ENCODE data around the gene LRRC8B. TPM values are rescaled to one million over a fixed set of nuclear protein-coding genes. Genes with fewer than 3 reads are reported as not detected.

LRRC8B gene
- total and polyA plus RNA-seq, 2 experiments from 2014 or later: 0.32 to 0.54 TPM

DNA sequence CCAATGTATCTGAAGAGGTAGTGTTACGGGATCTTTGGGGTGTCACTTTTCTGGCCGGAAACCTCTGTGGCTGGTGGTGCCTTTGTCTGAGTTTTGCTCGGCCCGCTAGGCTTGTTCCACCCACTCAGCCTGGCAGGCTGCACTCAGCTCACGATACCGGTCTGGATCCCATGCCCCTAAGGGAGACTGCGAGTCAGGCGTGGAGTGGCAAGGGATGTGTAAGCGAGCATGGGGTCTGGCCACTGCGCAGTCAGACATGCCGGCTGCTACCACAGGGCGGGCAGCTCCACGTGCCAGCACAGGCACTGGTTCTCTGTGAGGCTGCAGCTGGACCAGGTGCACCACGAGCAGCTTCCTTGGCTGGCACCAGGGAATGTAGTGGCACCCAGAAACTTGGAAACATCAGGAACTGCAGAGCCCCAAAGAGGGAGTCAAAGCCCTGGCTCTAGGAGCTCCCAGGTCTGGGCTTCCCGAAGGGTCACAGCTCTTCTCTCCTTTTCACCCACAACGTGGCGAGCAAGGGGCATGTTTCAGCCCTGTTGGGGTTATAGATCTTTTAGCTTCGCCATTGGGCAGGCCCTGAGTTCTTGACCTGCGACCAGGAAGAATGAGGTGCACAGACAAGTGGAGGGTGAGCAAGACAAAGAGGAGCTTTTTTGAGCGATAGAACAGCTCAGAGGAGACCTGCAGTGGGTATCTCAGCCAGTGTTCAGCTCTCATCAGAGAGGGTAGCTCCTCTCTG lies 84.5 kb downstream of the LRRC8B start:
- no peaks in the 10 kb centered on the region for H3K36me3 ChIP-seq (ENCODE audit: low read depth)
- peak overlapping the region; percentile 34; the same call in 1 of the 2 replicates for H3K27ac ChIP-seq
- no peaks in the 10 kb centered on the region for H3K27me3 ChIP-seq (replicated peaks; ENCODE audit: insufficient read depth)
- no peak for DNase-seq
- no peaks in the 10 kb centered on the region for H3K79me2 ChIP-seq (ENCODE audit: insufficient read depth)
- peaks cover 43% of the 10 kb centered on the region for H3F3A ChIP-seq (ENCODE audit: insufficient read depth)
- no peaks in the 10 kb centered on the region for H3K9me3 ChIP-seq (ENCODE audit: low read depth)
- peak overlapping the region; percentile 40 for H3K4me2 ChIP-seq (ENCODE audit: unreplicated experiment)
- no peak for TF ChIP-seq EZH2phosphoT487 (IDR thresholded peaks at IDR 0.05; ENCODE audit: insufficient read depth, low read depth)
- peaks cover 43% of the 10 kb centered on the region for H3K4me1 ChIP-seq (ENCODE audit: insufficient read depth)
- H4K20me1 ChIP-seq (ENCODE audit: insufficient read depth): no peaks in the 10 kb centered on the region
- WGBS, 2 experiments (ENCODE audit: low coverage in 1 of 2, low lambda C conversion rate in 2 of 2, missing lambda C conversion rate in 2 of 2): 88 to 89% methylated on average over 19 to 20 of the region's 20 CpGs
- no peak overlapping the region for H3K9ac ChIP-seq
- H3K4me3 ChIP-seq: 0 out of 2 replicates have a peak overlapping the region, but pooled peaks have one; percentile 17
- H3K9me2 ChIP-seq (ENCODE audit: insufficient read depth): no peaks in the 10 kb centered on the region
- in situ Hi-C loops (cut with MboI): no loop called here
- no peak overlapping the region for H2AFZ ChIP-seq

DNA sequence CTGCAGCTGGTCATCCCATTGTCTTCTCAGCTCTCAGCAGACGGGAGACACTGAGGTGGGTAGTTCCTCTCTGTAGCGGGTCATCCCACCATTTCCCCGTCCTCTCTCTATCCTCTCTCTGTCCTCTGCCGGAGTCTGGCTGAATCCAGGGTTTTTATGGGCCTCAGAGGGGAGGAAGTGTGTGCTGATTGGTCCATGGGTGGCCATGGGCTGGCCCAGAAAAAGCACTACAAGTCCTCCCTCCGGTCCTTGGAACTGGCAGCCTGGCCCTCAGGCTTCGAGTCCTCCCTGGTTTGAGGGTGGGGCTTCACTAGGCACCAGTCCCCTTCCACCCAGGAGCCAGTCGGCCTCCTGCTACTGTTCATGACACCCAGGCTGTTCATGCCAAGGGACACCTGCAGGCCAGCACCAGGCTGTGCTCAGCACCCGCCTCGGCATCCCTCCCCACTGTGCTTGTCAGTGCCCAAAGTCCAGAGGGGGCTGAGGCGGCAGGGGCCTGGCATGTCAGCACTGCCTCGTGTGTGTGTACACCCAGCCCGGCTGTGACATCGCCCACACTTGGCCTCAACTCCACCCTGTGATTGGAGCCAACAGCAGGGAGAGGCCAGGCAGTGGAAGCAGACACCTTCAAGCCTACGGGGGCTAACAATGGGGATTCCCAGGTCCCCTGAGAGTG lies 85.3 kb downstream of the LRRC8B start:
- Histone ChIP-seq H3K27me3 (replicated peaks; ENCODE audit: insufficient read depth) (no peaks in the 10 kb centered on the region), H3F3A (ENCODE audit: insufficient read depth) (peaks cover 36% of the 10 kb centered on the region), H2AFZ (no peak overlapping the region), H4K20me1 (ENCODE audit: insufficient read depth) (no peaks in the 10 kb centered on the region), H3K36me3 (ENCODE audit: low read depth) (no peaks in the 10 kb centered on the region), H3K79me2 (ENCODE audit: insufficient read depth) (no peaks in the 10 kb centered on the region), H3K9me3 (ENCODE audit: low read depth) (no peaks in the 10 kb centered on the region), H3K9me2 (ENCODE audit: insufficient read depth) (no peaks in the 10 kb centered on the region), H3K4me1 (ENCODE audit: insufficient read depth) (peaks cover 35% of the 10 kb centered on the region), H3K4me3 (no peak overlapping the region), H3K27ac (no peak overlapping the region), H3K4me2 (ENCODE audit: unreplicated experiment) (no peak overlapping the region), H3K9ac (no peak overlapping the region)
- TF ChIP-seq EZH2 (IDR thresholded peaks at IDR 0.05; ENCODE audit: insufficient read depth, poor library complexity, severe bottlenecking) (no peak), EZH2phosphoT487 (IDR thresholded peaks at IDR 0.05; ENCODE audit: insufficient read depth, low read depth) (no peak)
- WGBS, 2 experiments (ENCODE audit: low coverage in 1 of 2, low lambda C conversion rate in 2 of 2, missing lambda C conversion rate in 2 of 2): 71 to 73% methylated on average over 14 of the region's 14 CpGs
- no peak for DNase-seq
- in situ Hi-C loops (cut with MboI): no loop called here

DNA sequence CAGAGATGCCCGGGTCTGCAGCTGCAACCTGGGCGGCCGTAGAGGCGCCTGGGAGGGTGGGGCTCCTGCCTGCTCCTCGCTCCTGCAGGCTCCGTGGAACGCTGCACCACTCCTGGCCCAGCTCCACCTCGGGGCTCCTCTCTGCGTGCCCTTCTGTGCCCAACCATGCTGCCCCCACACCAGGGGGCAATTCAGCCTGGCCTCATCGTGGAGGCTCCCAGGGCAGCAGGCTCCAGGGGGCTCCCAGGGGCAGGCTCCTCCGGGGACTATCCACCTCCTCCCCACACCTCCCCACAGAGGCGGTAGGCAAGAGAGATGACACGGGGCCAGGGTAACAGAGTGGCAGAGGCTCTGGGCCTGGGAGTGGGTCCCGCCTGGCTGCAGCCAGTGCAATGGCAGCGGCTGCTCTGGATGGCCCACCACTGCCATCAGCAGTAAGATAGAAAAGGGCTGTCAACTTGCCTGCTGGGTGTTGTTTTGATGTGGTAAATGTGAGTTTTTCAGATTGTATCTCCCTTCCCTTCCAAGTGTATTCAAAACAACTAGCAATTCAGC lies 85.9 kb downstream of the LRRC8B start:
- 87 to 89% methylated on average over 15 of the region's 15 CpGs for WGBS, 2 experiments (ENCODE audit: low coverage in 1 of 2, low lambda C conversion rate in 2 of 2, missing lambda C conversion rate in 2 of 2)
- in situ Hi-C loops (cut with MboI): no loop called here
- peaks cover 29% of the 10 kb centered on the region for H3K4me1 ChIP-seq (ENCODE audit: insufficient read depth)
- H3K27me3 ChIP-seq (replicated peaks; ENCODE audit: insufficient read depth): no peaks in the 10 kb centered on the region
- no peaks in the 10 kb centered on the region for H3K36me3 ChIP-seq (ENCODE audit: low read depth)
- no peaks in the 10 kb centered on the region for H3K9me3 ChIP-seq (ENCODE audit: low read depth)
- H4K20me1 ChIP-seq (ENCODE audit: insufficient read depth): no peaks in the 10 kb centered on the region
- H3F3A ChIP-seq (ENCODE audit: insufficient read depth): peaks cover 30% of the 10 kb centered on the region
- H3K9me2 ChIP-seq (ENCODE audit: insufficient read depth): no peaks in the 10 kb centered on the region
- no peak overlapping the region for H3K4me3 ChIP-seq
- no peak overlapping the region for H2AFZ ChIP-seq
- TF ChIP-seq EZH2 (IDR thresholded peaks at IDR 0.05; ENCODE audit: insufficient read depth, poor library complexity, severe bottlenecking): no peak
- no peak for TF ChIP-seq EZH2phosphoT487 (IDR thresholded peaks at IDR 0.05; ENCODE audit: insufficient read depth, low read depth)
- DNase-seq: no peak
- no peak overlapping the region for H3K9ac ChIP-seq
- H3K4me2 ChIP-seq (ENCODE audit: unreplicated experiment): no peak overlapping the region
- no peaks in the 10 kb centered on the region for H3K79me2 ChIP-seq (ENCODE audit: insufficient read depth)
- H3K27ac ChIP-seq: no peak overlapping the region

DNA sequence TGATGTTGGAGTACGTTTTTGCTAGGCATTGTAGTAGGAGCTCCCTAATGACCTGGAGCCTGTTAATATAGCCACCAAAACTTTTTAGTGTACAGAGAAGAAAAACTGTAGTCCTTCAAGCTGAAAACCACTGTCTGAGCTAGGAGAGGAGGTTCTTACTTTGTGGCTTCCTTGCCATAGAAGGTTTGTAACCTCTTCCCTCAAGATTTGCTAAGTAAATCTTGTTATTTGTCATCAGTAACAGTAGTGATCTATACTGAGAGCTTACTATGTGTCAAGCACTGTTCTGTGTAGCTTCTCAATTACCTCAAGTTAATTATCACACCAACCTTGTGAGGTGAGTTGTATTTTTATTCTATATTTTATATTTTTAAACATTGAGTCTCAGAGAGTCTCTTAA lies 87.1 kb downstream of the LRRC8B start:
- H3F3A ChIP-seq (ENCODE audit: insufficient read depth): peaks cover 18% of the 10 kb centered on the region
- no peaks in the 10 kb centered on the region for H3K27me3 ChIP-seq (replicated peaks; ENCODE audit: insufficient read depth)
- no peak for TF ChIP-seq EZH2phosphoT487 (IDR thresholded peaks at IDR 0.05; ENCODE audit: insufficient read depth, low read depth)
- TF ChIP-seq EZH2 (IDR thresholded peaks at IDR 0.05; ENCODE audit: insufficient read depth, poor library complexity, severe bottlenecking): no peak
- no peak overlapping the region for H3K27ac ChIP-seq
- H3K9ac ChIP-seq: no peak overlapping the region
- no peaks in the 10 kb centered on the region for H4K20me1 ChIP-seq (ENCODE audit: insufficient read depth)
- in situ Hi-C loops (cut with MboI): no loop called here
- no peak for DNase-seq
- no peaks in the 10 kb centered on the region for H3K9me2 ChIP-seq (ENCODE audit: insufficient read depth)
- H2AFZ ChIP-seq: no peak overlapping the region
- H3K9me3 ChIP-seq (ENCODE audit: low read depth): no peaks in the 10 kb centered on the region
- peaks cover 17% of the 10 kb centered on the region for H3K4me1 ChIP-seq (ENCODE audit: insufficient read depth)
- 90% methylated on average over 1 of the region's 1 CpG for WGBS, 2 experiments (ENCODE audit: low coverage in 1 of 2, low lambda C conversion rate in 2 of 2, missing lambda C conversion rate in 2 of 2)
- H3K4me3 ChIP-seq: no peak overlapping the region
- H3K4me2 ChIP-seq (ENCODE audit: unreplicated experiment): no peak overlapping the region
- no peaks in the 10 kb centered on the region for H3K36me3 ChIP-seq (ENCODE audit: low read depth)
- no peaks in the 10 kb centered on the region for H3K79me2 ChIP-seq (ENCODE audit: insufficient read depth)

Measured in GM23248 (cell line).